HFFc6 (cell line): ENCODE measurements around the gene NELFA. TPM values are rescaled to one million over a fixed set of nuclear protein-coding genes. Genes with fewer than 3 reads are reported as not detected.

Experiments used
- DNase-seq: peaks from one replicate; pipeline ENCODE4 v3.0.0-alpha.2; 2018
- H3K27ac Mint-ChIP-seq: 2 replicates; pipeline ENCODE4 v1.8.0; 2020; ENCODE audit warnings: mild to moderate bottlenecking, mixed read lengths
- H3K27me3 Mint-ChIP-seq: 2 replicates; pipeline ENCODE4 v1.8.0; 2021; ENCODE audit warnings: mild to moderate bottlenecking, moderate library complexity, mixed read lengths; ENCODE audit not compliant: insufficient read depth
- H3K36me3 Mint-ChIP-seq: 2 replicates; pipeline ENCODE4 v1.8.0; 2021; ENCODE audit warnings: low read depth, mixed read lengths
- H3K4me1 Mint-ChIP-seq: 2 replicates; pipeline ENCODE4 v1.8.0; 2020; ENCODE audit warnings: low read depth, mixed read lengths
- H3K4me3 Mint-ChIP-seq: 2 replicates; pipeline ENCODE4 v1.8.0; 2020; ENCODE audit warnings: mild to moderate bottlenecking, moderate library complexity, mixed read lengths
- H3K9me3 Mint-ChIP-seq: 2 replicates; pipeline ENCODE4 v1.8.0; 2020; ENCODE audit warnings: mild to moderate bottlenecking, mixed read lengths
- total RNA-seq, 6 experiments: library from RNA; stranded (reverse); fragmentation: NEBNext Ultra II Directional; extraction: Animal tissue kit (Norgen Biotek cat#: 25700); gene quantifications; 2 replicates in 1 of 6; 3 replicates in 5 of 6; pipeline ENCODE4 v1.2.3, GENCODE V29; 2021
- TF ChIP-seq, protein P1 (sequence below): fragments of 200-600 bp; sonication (generic); IDR thresholded peaks from 2 replicates; pipeline ENCODE4 v1.5.0; 2021; ENCODE audit warnings: antibody characterized with exemption, mild to moderate bottlenecking

Gene NELFA
- total RNA-seq, 6 experiments from 2014 or later: 19.2 to 21.2 (median 20.2) TPM

DNA sequence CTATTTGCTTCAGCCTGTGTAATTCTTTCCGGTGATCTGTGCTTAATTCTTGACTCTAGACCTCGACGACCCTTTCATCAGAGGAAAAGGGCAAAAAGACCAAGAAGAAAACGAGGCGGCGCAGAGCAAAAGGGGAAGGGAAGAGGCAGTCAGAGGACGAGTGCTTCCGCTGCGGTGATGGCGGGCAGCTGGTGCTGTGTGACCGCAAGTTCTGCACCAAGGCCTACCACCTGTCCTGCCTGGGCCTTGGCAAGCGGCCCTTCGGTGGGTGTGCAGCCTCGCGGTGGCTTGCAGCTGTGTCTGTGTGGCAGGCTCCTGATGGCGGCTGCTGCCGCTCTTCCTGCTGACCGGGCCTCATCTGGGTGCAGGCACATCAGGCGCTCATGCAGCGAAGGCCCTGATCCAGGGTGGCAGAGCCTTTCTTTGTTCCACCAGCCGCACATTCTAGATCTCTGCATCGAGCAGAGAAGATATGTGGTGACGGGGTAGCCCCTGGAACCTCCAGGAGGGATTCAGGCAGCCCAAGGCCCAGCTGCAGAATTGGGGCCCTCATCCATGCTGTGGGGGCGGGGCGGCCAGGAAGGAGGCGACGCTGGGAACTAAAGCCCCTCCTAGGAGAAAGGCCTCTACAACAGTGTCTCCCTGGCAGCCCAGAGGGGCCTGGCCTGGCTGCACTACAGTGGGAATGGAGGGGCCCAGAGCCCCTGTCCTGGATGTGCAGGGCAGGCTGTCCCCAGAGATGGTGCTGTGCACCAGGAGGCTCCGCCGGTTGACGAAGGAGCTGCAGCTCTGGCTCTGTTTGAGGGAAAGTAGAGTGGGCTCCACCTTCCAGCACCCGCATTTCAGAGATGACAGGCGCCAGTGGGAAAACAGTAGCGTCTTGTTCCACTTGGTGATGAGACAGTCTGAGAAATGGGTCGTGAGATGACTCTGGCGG lies 32.1 kb downstream of the NELFA start:
- H3K4me1 Mint-ChIP-seq: peaks cover 2% of the 10 kb centered on the region; the same call in 1 of the 2 replicates
- no peaks in the 10 kb centered on the region; the same call in 1 of the 2 replicates for H3K9me3 Mint-ChIP-seq
- DNase-seq: no peak
- no peak overlapping the region for H3K4me3 Mint-ChIP-seq
- peaks cover 1% of the 10 kb centered on the region; the same call in 1 of the 2 replicates for H3K27me3 Mint-ChIP-seq
- H3K36me3 Mint-ChIP-seq: peaks cover 41% of the 10 kb centered on the region
- TF ChIP-seq, protein P1, sequence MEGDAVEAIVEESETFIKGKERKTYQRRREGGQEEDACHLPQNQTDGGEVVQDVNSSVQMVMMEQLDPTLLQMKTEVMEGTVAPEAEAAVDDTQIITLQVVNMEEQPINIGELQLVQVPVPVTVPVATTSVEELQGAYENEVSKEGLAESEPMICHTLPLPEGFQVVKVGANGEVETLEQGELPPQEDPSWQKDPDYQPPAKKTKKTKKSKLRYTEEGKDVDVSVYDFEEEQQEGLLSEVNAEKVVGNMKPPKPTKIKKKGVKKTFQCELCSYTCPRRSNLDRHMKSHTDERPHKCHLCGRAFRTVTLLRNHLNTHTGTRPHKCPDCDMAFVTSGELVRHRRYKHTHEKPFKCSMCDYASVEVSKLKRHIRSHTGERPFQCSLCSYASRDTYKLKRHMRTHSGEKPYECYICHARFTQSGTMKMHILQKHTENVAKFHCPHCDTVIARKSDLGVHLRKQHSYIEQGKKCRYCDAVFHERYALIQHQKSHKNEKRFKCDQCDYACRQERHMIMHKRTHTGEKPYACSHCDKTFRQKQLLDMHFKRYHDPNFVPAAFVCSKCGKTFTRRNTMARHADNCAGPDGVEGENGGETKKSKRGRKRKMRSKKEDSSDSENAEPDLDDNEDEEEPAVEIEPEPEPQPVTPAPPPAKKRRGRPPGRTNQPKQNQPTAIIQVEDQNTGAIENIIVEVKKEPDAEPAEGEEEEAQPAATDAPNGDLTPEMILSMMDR: no peak
- H3K27ac Mint-ChIP-seq: no peak overlapping the region

DNA sequence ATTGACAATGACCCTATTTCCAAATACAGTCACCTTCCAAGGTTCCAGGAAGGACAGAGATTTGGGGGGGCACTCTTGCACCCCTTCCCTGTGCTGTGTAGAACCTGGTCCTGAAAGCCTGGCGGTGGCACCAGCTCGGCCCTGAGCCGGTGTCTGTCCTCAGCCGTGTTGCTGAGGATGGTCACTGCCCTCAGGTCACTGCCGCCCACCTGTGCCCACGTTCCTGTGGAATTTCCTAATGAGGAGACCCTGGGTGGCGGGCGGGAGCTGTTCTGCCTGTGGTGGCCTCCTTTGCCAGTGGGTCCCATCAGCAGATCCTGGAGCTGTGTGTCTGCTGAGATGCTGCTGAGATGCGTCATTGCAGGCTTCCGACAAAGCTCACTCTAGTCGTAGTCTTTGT lies 32.9 kb downstream of the NELFA start:
- DNase-seq: no peak
- Mint-ChIP-seq H3K27me3 (peaks cover 1% of the 10 kb centered on the region; the same call in 1 of the 2 replicates), H3K9me3 (no peaks in the 10 kb centered on the region; the same call in 1 of the 2 replicates), H3K36me3 (peaks cover 40% of the 10 kb centered on the region), H3K27ac (no peak overlapping the region), H3K4me1 (no peaks in the 10 kb centered on the region), H3K4me3 (no peak overlapping the region)
- TF ChIP-seq, protein P1: no peak

DNA sequence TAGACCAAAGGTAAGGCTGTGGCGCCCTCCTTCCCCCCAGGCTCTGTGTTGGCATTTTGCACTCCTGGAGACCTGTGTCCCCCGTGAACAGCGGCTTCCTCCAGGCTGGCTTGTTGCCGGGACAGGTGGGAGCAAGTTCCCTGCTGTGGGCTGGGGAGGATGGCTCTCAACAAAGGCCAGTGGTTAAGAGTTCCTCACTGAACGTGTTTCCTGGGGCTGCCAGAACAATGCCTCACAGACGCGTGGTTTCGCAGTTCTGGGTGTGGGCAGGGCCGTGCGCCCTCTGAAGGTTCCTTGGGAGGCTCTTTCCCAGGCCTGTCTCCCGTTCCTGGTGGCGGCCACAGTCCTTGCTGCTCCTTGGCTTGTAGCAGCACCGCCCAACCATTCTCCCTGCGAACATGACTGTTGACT lies 33.4 kb downstream of the NELFA start:
- no peak overlapping the region for H3K4me3 Mint-ChIP-seq
- no peak overlapping the region for H3K27ac Mint-ChIP-seq
- H3K36me3 Mint-ChIP-seq: peaks cover 40% of the 10 kb centered on the region
- no peaks in the 10 kb centered on the region; the same call in 1 of the 2 replicates for H3K9me3 Mint-ChIP-seq
- peaks cover 2% of the 10 kb centered on the region for H3K27me3 Mint-ChIP-seq
- TF ChIP-seq, protein P1: no peak
- no peak for DNase-seq
- H3K4me1 Mint-ChIP-seq: no peaks in the 10 kb centered on the region

DNA sequence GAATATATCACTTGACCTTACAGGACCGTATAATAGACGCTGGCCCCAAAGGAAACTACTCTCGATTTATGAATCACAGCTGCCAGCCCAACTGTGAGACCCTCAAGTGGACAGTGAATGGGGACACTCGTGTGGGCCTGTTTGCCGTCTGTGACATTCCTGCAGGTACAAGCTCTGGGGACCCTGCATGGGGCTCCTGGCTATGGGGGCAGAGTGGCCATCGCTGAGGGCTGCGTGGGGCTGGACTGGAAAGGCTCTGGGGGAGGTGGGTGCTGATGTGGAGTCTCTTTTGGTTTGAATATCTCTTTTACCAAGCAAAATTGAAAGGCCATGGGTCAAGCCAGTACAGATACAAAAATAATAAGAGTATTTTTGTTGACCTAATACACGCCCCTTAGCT lies 33.9 kb downstream of the NELFA start:
- Mint-ChIP-seq H3K4me3 (no peak overlapping the region), H3K9me3 (no peaks in the 10 kb centered on the region; the same call in 1 of the 2 replicates), H3K4me1 (no peaks in the 10 kb centered on the region), H3K36me3 (peaks cover 35% of the 10 kb centered on the region), H3K27me3 (peaks cover 5% of the 10 kb centered on the region), H3K27ac (no peak overlapping the region)
- TF ChIP-seq, protein P1: no peak
- DNase-seq: no peak

DNA sequence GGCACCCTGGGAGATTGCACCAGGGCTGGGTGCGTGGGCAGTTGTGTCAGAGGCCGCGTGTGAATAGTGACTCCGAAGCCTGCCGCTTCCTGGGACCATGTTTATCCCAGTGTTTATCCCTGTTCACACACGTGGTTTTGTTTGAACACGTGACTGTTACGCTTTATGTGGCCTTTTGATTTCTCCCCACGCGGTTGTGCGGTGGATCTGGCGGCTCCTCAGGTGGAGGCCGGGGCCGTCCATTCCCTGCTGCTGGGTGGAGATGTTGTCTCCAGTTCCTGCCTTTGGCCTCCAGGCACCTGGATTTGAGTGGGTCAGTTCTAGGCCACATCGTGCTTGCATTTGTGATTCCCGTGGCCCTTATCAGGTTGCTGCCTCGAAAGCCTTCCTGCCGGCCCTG lies 35.1 kb downstream of the NELFA start:
- H3K27me3 Mint-ChIP-seq: peaks cover 5% of the 10 kb centered on the region
- H3K4me3 Mint-ChIP-seq: no peak overlapping the region
- peaks cover 28% of the 10 kb centered on the region for H3K36me3 Mint-ChIP-seq
- no peak for DNase-seq
- H3K9me3 Mint-ChIP-seq: no peaks in the 10 kb centered on the region; the same call in 1 of the 2 replicates
- no peaks in the 10 kb centered on the region for H3K4me1 Mint-ChIP-seq
- H3K27ac Mint-ChIP-seq: no peak overlapping the region
- TF ChIP-seq, protein P1: no peak
